Left hindlimb (tissue), 1 donor: ENCODE measurements around the gene FAN1.

ENCODE experiments used
- DNase-seq: peaks from one replicate; pipeline ENCODE4 v3.0.0-alpha.2; 2018

The FAN1 gene

GRCh38 chr15:30921781-30922479 is 18.2 kb downstream of the FAN1 start:
- DNase-seq, result no peak

GRCh38 chr15:30922480-30923311 is 19.0 kb downstream of the FAN1 start:
- peak; percentile 76 for DNase-seq

GRCh38 chr15:30923429-30923828 is 19.7 kb downstream of the FAN1 start:
- no peak for DNase-seq

GRCh38 chr15:30924353-30924752 is 20.6 kb downstream of the FAN1 start:
- no peak for DNase-seq

- DNase-seq, result no peak
These were observed 22.0 kb downstream of the FAN1 start for GRCh38 chr15:30925686-30926085.

- no peak for DNase-seq
These were observed 22.4 kb downstream of the FAN1 start for GRCh38 chr15:30926161-30926560.

- no peak for DNase-seq
These were observed 23.5 kb downstream of the FAN1 start for GRCh38 chr15:30927148-30927761.

GRCh38 chr15:30928076-30928475 is 24.4 kb downstream of the FAN1 start:
- no peak for DNase-seq

- no peak for DNase-seq
These were observed 25.5 kb downstream of the FAN1 start for GRCh38 chr15:30929064-30929669.

GRCh38 chr15:30929982-30930381 is 26.3 kb downstream of the FAN1 start:
- DNase-seq, result no peak

- DNase-seq, result no peak
These were observed 26.7 kb downstream of the FAN1 start for GRCh38 chr15:30930422-30930821.

- DNase-seq, result no peak
These were observed 29.6 kb downstream of the FAN1 start for GRCh38 chr15:30933293-30933692.

GRCh38 chr15:30939161-30939560 is 35.4 kb downstream of the FAN1 start:
- no peak for DNase-seq

- DNase-seq, result no peak
These were observed 36.6 kb downstream of the FAN1 start for GRCh38 chr15:30940359-30940758.

GRCh38 chr15:30941520-30941919 is 37.8 kb downstream of the FAN1 start:
- DNase-seq, result no peak

- DNase-seq, result no peak
These were observed 40.1 kb downstream of the FAN1 start for GRCh38 chr15:30943654-30944335.

- DNase-seq, result no peak
These were observed 49.5 kb downstream of the FAN1 start for GRCh38 chr15:30953183-30953582.

- DNase-seq, result no peak
These were observed 50.1 kb downstream of the FAN1 start for GRCh38 chr15:30953731-30954378.

- no peak for DNase-seq
These were observed 51.0 kb downstream of the FAN1 start for GRCh38 chr15:30954674-30955073.

- no peak for DNase-seq
These were observed 52.8 kb downstream of the FAN1 start for GRCh38 chr15:30956216-30957124.

GRCh38 chr15:30958219-30958618 is 54.5 kb downstream of the FAN1 start:
- no peak for DNase-seq
